Measurements from ENCODE around the gene BNIPL. TPM values are rescaled to one million over a fixed set of nuclear protein-coding genes. Genes with fewer than 3 reads are reported as not detected.

Gene BNIPL
- total RNA-seq, 1 experiment from 2014 or later, result 0.46 TPM

DNA sequence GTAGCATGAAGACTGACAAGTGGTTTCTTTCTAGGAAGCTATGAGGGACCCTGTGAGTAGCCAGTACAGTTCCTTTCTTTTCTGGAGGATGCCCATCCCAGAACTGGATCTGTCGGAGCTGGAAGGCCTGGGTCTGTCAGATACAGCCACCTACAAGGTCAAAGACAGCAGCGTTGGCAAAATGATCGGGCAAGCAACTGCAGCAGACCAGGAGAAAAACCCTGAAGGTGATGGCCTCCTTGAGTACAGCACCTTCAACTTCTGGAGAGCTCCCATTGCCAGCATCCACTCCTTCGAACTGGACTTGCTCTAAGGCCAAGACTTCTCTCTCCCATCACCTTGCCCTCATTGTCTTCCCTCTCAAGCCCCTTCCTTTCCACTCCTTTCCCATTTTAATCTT, 30.8 kb downstream of the BNIPL start:
- ATAC-seq, result no peak
- ChIA-PET POLR2A (interaction anchor here (0.6 kb wide), 1 partner anchor 71 kb away, joined by 6 read pairs; no protein-coding TSS in a partner anchor), CTCF (interaction anchor here (0.5 to 0.6 kb wide), 2 partner anchors 45 to 967 kb away, joined by 3 to 5 read pairs; no protein-coding TSS in a partner anchor)
- TF ChIP-seq POLR2AphosphoS5 (IDR thresholded peaks at IDR 0.05; ENCODE audit: low read depth, low read length), result no peak
- no peak for TF ChIP-seq TCF7L2 (IDR thresholded peaks at IDR 0.05; ENCODE audit: low read depth, low read length)
- TF ChIP-seq, protein P1, sequence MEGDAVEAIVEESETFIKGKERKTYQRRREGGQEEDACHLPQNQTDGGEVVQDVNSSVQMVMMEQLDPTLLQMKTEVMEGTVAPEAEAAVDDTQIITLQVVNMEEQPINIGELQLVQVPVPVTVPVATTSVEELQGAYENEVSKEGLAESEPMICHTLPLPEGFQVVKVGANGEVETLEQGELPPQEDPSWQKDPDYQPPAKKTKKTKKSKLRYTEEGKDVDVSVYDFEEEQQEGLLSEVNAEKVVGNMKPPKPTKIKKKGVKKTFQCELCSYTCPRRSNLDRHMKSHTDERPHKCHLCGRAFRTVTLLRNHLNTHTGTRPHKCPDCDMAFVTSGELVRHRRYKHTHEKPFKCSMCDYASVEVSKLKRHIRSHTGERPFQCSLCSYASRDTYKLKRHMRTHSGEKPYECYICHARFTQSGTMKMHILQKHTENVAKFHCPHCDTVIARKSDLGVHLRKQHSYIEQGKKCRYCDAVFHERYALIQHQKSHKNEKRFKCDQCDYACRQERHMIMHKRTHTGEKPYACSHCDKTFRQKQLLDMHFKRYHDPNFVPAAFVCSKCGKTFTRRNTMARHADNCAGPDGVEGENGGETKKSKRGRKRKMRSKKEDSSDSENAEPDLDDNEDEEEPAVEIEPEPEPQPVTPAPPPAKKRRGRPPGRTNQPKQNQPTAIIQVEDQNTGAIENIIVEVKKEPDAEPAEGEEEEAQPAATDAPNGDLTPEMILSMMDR (IDR thresholded peaks at IDR 0.05), result no peak
- TF ChIP-seq, protein P2, sequence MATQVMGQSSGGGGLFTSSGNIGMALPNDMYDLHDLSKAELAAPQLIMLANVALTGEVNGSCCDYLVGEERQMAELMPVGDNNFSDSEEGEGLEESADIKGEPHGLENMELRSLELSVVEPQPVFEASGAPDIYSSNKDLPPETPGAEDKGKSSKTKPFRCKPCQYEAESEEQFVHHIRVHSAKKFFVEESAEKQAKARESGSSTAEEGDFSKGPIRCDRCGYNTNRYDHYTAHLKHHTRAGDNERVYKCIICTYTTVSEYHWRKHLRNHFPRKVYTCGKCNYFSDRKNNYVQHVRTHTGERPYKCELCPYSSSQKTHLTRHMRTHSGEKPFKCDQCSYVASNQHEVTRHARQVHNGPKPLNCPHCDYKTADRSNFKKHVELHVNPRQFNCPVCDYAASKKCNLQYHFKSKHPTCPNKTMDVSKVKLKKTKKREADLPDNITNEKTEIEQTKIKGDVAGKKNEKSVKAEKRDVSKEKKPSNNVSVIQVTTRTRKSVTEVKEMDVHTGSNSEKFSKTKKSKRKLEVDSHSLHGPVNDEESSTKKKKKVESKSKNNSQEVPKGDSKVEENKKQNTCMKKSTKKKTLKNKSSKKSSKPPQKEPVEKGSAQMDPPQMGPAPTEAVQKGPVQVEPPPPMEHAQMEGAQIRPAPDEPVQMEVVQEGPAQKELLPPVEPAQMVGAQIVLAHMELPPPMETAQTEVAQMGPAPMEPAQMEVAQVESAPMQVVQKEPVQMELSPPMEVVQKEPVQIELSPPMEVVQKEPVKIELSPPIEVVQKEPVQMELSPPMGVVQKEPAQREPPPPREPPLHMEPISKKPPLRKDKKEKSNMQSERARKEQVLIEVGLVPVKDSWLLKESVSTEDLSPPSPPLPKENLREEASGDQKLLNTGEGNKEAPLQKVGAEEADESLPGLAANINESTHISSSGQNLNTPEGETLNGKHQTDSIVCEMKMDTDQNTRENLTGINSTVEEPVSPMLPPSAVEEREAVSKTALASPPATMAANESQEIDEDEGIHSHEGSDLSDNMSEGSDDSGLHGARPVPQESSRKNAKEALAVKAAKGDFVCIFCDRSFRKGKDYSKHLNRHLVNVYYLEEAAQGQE (IDR thresholded peaks at IDR 0.05; ENCODE audit: insufficient read depth in 1 of 2, low read depth in 2 of 2, low read length in 1 of 2), result no peak
- no peak for TF ChIP-seq SIN3A (IDR thresholded peaks at IDR 0.05; ENCODE audit: borderline replicate concordance, insufficient read depth, low read depth, low read length)
- Histone ChIP-seq H3K9me3 (ENCODE audit: control insufficient read depth, insufficient read depth, low read depth, low read length) (no peaks in the 10 kb centered on the region), H3K27ac (ENCODE audit: low read length) (no peak overlapping the region), H3K36me3 (ENCODE audit: control insufficient read depth, insufficient read depth, low read length) (peaks cover 2% of the 10 kb centered on the region; the same call in 1 of the 2 replicates), H3K4me3 (ENCODE audit: low read depth in 2 of 2, low read length in 2 of 2) (no peak overlapping the region), H3K27me3 (ENCODE audit: control insufficient read depth, insufficient read depth, low read length) (no peaks in the 10 kb centered on the region), H3K4me1 (ENCODE audit: control insufficient read depth, insufficient read depth, low read length) (peaks cover 13% of the 10 kb centered on the region)
- no peak for DNase-seq (ENCODE audit: low read depth, low spot score)
- intact Hi-C loops (cut with micrococcal nuclease; ENCODE audit: unreplicated experiment) (no loop called here), in situ Hi-C loops (cut with HindIII; ENCODE audit: low pct_unique_long_range_greater_than_20kb, low sequenced_read_pairs) (no loop called here)
- no TSS peak for BruUV-seq (replicated peaks)

DNA sequence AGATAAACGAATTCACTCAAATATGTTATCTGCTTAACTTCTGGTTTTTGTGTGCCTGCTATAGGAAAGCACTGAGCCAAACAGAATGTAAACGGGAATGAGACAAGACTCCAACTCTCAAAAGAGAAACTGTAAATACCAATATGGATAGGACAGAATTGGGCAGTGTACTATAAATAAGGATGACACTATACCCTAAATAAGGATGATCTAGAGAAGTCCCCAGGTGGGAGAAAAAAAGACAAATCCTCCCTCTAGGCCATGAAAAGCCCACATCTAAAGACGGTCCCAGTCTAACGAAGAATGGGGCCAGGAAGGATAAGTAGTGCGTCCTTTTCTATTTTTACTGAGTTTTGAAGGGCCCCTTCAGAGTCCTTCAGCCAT, 32.7 kb downstream of the BNIPL start:
- Histone ChIP-seq H3K27me3 (ENCODE audit: control insufficient read depth, insufficient read depth, low read length) (no peaks in the 10 kb centered on the region), H3K27ac (ENCODE audit: low read length) (peak overlapping the region; percentile 99), H3K4me1 (ENCODE audit: control insufficient read depth, insufficient read depth, low read length) (peaks cover 13% of the 10 kb centered on the region), H3K4me3 (ENCODE audit: low read depth in 2 of 2, low read length in 2 of 2) (no peak overlapping the region), H3K9me3 (ENCODE audit: control insufficient read depth, insufficient read depth, low read depth, low read length) (no peaks in the 10 kb centered on the region), H3K36me3 (ENCODE audit: control insufficient read depth, insufficient read depth, low read length) (peaks cover 2% of the 10 kb centered on the region; the same call in 1 of the 2 replicates)
- no TSS peak for BruUV-seq (replicated peaks)
- DNase-seq (ENCODE audit: low read depth, low spot score) (no peak), ATAC-seq (no peak)
- intact Hi-C loops (cut with micrococcal nuclease; ENCODE audit: unreplicated experiment) (no loop called here), in situ Hi-C loops (cut with HindIII; ENCODE audit: low pct_unique_long_range_greater_than_20kb, low sequenced_read_pairs) (no loop called here)
- no peak for TF ChIP-seq POLR2AphosphoS5 (IDR thresholded peaks at IDR 0.05; ENCODE audit: low read depth, low read length)
- TF ChIP-seq TCF7L2 (IDR thresholded peaks at IDR 0.05; ENCODE audit: low read depth, low read length), result no peak
- TF ChIP-seq SIN3A (IDR thresholded peaks at IDR 0.05; ENCODE audit: borderline replicate concordance, insufficient read depth, low read depth, low read length), result no peak
- TF ChIP-seq, protein P1 (IDR thresholded peaks at IDR 0.05), result no peak
- TF ChIP-seq, protein P2 (IDR thresholded peaks at IDR 0.05; ENCODE audit: insufficient read depth in 1 of 2, low read depth in 2 of 2, low read length in 1 of 2), result no peak
- ChIA-PET POLR2A (no interaction called here), CTCF (no interaction called here)

Measured in Panc1 (cell line).